ENCODE measurements around the gene ADGRA1.

DNA sequence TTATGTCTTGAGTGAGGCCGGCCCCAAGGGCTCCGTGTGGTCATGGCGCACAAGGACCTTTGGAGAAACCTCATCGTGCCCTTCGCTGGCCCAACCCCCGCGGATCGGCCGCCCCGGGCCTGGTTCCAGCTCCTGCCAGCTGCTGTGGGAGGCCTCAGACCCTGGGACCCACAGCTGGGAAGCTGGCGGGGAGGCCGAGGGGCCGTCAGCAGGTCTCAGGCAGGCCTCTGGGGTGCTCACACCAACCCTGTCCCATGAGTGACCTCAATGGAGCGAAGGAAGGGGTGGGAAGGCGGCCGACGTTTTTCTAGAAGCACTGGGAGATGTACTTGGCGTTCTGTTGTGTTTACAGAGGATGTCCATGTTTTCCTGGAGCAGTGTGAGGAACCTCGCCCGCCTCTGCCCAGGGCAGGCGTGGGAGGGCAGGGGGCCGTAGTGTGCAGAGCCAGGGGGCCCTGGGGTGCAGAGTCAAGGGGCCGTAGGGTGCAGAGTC, 18.6 kb upstream of the ADGRA1 start:
- TF ChIP-seq JUND (IDR thresholded peaks at IDR 0.05; ENCODE audit: low read length) (no peak), SP1 (IDR thresholded peaks at IDR 0.05; ENCODE audit: low read depth, low read length) (no peak), POLR2AphosphoS5 (IDR thresholded peaks at IDR 0.05; ENCODE audit: low read depth, low read length) (no peak), YY1 (IDR thresholded peaks at IDR 0.05; ENCODE audit: low read depth, low read length) (no peak)
- TF ChIP-seq, protein P1, sequence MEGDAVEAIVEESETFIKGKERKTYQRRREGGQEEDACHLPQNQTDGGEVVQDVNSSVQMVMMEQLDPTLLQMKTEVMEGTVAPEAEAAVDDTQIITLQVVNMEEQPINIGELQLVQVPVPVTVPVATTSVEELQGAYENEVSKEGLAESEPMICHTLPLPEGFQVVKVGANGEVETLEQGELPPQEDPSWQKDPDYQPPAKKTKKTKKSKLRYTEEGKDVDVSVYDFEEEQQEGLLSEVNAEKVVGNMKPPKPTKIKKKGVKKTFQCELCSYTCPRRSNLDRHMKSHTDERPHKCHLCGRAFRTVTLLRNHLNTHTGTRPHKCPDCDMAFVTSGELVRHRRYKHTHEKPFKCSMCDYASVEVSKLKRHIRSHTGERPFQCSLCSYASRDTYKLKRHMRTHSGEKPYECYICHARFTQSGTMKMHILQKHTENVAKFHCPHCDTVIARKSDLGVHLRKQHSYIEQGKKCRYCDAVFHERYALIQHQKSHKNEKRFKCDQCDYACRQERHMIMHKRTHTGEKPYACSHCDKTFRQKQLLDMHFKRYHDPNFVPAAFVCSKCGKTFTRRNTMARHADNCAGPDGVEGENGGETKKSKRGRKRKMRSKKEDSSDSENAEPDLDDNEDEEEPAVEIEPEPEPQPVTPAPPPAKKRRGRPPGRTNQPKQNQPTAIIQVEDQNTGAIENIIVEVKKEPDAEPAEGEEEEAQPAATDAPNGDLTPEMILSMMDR (IDR thresholded peaks at IDR 0.05; ENCODE audit: control extremely low read depth in 1 of 3, insufficient read depth in 1 of 3, low read depth in 1 of 3, low read length in 3 of 3): no peak
